Measurements from ENCODE around the gene CPNE1.

Gene CPNE1

DNA sequence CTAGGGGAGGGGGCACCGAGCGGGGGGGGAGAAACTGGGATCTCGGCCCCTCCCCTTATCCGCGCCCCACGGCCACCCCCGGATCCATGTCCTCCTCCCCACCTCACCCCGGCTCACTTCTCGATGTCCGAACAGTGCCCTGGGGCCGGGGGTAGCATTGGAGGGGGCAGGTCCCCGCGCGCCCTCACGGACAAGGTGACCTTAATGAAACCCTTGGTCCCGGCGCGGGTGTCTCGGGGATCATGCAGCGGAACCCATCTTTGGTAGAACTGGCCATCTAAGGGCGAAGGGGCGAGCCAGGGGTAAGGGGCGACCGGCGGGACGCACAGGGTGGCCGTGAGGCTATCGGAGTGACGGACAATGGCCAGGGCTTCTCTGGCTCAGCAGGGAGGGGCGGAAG is 62.7 kb downstream of the CPNE1 start:
- no peaks in the 10 kb centered on the region for H3K27me3 ChIP-seq (ENCODE audit: insufficient read depth, low read length, poor library complexity, severe bottlenecking)
- no peak overlapping the region for H3K4me3 ChIP-seq (ENCODE audit: low read length, poor library complexity, severe bottlenecking)
- no peak overlapping the region for H3K4me2 ChIP-seq (ENCODE audit: low read depth, low read length, poor library complexity, severe bottlenecking)
- H3K9me3 ChIP-seq (ENCODE audit: insufficient read depth, low read depth, low read length) = no peaks in the 10 kb centered on the region
- no peaks in the 10 kb centered on the region for H4K20me1 ChIP-seq (ENCODE audit: insufficient read depth, low read length, poor library complexity, severe bottlenecking)
- H3K9me2 ChIP-seq (replicated peaks; ENCODE audit: low read depth, low read length) = no peaks in the 10 kb centered on the region
- H3K79me2 ChIP-seq (ENCODE audit: insufficient read depth, low read length) = no peaks in the 10 kb centered on the region
- TF ChIP-seq, protein P1, sequence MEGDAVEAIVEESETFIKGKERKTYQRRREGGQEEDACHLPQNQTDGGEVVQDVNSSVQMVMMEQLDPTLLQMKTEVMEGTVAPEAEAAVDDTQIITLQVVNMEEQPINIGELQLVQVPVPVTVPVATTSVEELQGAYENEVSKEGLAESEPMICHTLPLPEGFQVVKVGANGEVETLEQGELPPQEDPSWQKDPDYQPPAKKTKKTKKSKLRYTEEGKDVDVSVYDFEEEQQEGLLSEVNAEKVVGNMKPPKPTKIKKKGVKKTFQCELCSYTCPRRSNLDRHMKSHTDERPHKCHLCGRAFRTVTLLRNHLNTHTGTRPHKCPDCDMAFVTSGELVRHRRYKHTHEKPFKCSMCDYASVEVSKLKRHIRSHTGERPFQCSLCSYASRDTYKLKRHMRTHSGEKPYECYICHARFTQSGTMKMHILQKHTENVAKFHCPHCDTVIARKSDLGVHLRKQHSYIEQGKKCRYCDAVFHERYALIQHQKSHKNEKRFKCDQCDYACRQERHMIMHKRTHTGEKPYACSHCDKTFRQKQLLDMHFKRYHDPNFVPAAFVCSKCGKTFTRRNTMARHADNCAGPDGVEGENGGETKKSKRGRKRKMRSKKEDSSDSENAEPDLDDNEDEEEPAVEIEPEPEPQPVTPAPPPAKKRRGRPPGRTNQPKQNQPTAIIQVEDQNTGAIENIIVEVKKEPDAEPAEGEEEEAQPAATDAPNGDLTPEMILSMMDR (conservative IDR thresholded peaks at IDR 0.05; ENCODE audit: low read length) = no peak
- TF ChIP-seq EZH2phosphoT487 (IDR thresholded peaks at IDR 0.05; ENCODE audit: borderline replicate concordance) = no peak
- H3F3A ChIP-seq (ENCODE audit: low read depth) = no peaks in the 10 kb centered on the region
- H2AFZ ChIP-seq (ENCODE audit: low read length) = no peak overlapping the region
- H3K36me3 ChIP-seq (ENCODE audit: insufficient read depth, low read length) = no peaks in the 10 kb centered on the region
- no peak overlapping the region for H3K9ac ChIP-seq (ENCODE audit: low read depth, low read length, poor library complexity, severe bottlenecking)
- H3K4me1 ChIP-seq (ENCODE audit: insufficient read depth, low read length, poor library complexity, severe bottlenecking) = no peaks in the 10 kb centered on the region

DNA sequence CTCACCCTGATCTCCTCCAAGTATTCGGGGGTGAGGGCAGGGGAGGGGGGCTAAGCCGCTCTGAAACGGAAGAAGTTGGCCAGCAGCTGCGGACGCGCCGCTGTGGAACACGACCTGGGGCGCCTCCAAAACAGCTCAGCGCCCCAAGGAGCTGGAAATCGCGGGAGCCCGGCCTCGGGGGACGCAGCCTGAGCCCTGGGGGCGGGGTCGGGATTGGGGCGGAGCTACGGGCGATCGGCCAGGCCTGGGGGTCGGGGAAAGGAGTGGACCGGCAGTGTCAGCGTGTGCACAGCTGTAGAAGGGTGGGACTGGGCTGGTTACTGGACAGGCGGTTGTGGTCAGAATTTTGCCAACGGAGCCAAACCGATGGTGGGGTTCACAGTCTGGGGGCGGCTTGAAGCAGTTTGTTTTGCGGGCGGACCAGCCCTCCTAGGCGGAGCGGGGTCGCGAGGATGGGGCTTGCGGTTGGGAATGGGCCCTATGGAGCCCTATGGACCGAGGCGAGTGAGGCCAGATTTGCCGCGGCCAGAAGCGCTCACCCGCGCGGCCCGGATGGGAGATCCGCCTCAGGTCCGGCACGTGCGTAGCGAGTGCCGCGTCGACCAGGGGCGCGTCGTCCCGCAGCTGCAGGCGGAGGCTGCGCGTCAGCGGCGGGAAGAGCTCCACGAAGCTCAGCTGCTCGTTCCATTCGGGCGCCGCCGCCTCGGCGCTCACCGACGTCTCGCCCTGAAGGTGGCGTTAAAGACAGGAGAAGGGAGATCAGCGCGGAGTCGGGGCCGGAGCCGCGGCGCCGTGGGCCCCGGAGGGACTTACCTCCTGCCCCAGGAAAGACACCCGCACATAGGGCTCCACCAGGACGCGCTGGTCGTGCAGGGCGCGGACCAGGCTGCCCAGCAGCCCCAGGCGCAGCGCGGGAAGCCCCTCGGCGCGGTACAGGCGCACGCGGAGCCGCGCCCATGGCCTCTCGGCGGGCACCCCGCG is 63.4 kb downstream of the CPNE1 start:
- no peaks in the 10 kb centered on the region for H3K9me2 ChIP-seq (replicated peaks; ENCODE audit: low read depth, low read length)
- no peak overlapping the region for H3K4me2 ChIP-seq (ENCODE audit: low read depth, low read length, poor library complexity, severe bottlenecking)
- H3K9ac ChIP-seq (ENCODE audit: low read depth, low read length, poor library complexity, severe bottlenecking) = no peak overlapping the region
- H2AFZ ChIP-seq (ENCODE audit: low read length) = no peak overlapping the region
- H3K27me3 ChIP-seq (ENCODE audit: insufficient read depth, low read length, poor library complexity, severe bottlenecking) = no peaks in the 10 kb centered on the region
- no peaks in the 10 kb centered on the region for H3K9me3 ChIP-seq (ENCODE audit: insufficient read depth, low read depth, low read length)
- H3K36me3 ChIP-seq (ENCODE audit: insufficient read depth, low read length) = no peaks in the 10 kb centered on the region
- no peaks in the 10 kb centered on the region for H3F3A ChIP-seq (ENCODE audit: low read depth)
- no peak overlapping the region for H3K4me3 ChIP-seq (ENCODE audit: low read length, poor library complexity, severe bottlenecking)
- no peaks in the 10 kb centered on the region for H3K4me1 ChIP-seq (ENCODE audit: insufficient read depth, low read length, poor library complexity, severe bottlenecking)
- H4K20me1 ChIP-seq (ENCODE audit: insufficient read depth, low read length, poor library complexity, severe bottlenecking) = no peaks in the 10 kb centered on the region
- no peak for TF ChIP-seq EZH2phosphoT487 (IDR thresholded peaks at IDR 0.05; ENCODE audit: borderline replicate concordance)
- TF ChIP-seq, protein P1 (conservative IDR thresholded peaks at IDR 0.05; ENCODE audit: low read length) = no peak
- H3K79me2 ChIP-seq (ENCODE audit: insufficient read depth, low read length) = no peaks in the 10 kb centered on the region

DNA sequence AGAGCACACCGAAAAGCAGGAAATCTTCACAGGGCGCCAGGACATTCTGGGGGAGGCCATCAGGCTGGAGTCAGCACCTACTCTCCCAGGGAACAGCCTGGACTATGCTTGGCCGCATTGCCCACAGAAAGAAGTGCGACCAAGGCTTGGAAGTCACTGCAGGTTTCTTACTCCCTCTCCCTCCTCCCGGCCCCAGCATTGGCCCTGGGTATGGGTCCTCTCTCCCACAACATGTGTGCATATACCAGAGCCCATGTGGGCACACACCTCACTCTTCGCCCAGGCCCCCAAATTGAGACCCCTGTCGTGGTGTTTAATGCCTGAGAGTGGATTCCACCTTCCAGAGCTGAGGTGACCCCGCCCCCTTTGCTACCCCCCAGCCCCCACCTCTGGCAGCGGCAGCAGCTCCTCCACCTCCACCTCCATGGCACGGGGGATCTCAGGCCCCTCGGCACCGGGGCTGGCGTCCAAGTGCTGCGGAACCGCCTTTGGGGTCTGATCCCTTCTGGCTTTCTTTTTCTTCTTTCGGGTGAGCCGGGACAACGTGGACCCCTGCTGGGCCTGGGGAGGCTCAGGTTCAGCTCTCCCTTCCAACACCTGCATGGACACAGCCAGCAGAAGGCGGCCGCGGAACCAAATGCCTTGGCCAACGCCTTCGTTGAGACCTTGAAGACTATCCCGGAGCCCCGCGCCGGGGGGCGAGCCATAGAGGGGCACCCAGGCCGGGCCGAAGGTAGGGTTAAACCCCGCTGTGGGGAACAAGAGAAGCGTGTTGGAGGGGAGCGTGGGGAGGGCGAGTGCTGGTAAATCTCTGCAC is 64.3 kb downstream of the CPNE1 start:
- no peaks in the 10 kb centered on the region for H3K36me3 ChIP-seq (ENCODE audit: insufficient read depth, low read length)
- H3K9ac ChIP-seq (ENCODE audit: low read depth, low read length, poor library complexity, severe bottlenecking) = no peak overlapping the region
- H2AFZ ChIP-seq (ENCODE audit: low read length) = no peak overlapping the region
- no peaks in the 10 kb centered on the region for H4K20me1 ChIP-seq (ENCODE audit: insufficient read depth, low read length, poor library complexity, severe bottlenecking)
- H3K9me3 ChIP-seq (ENCODE audit: insufficient read depth, low read depth, low read length) = no peaks in the 10 kb centered on the region
- no peaks in the 10 kb centered on the region for H3K27me3 ChIP-seq (ENCODE audit: insufficient read depth, low read length, poor library complexity, severe bottlenecking)
- no peak for TF ChIP-seq EZH2phosphoT487 (IDR thresholded peaks at IDR 0.05; ENCODE audit: borderline replicate concordance)
- no peaks in the 10 kb centered on the region for H3K79me2 ChIP-seq (ENCODE audit: insufficient read depth, low read length)
- no peaks in the 10 kb centered on the region for H3K4me1 ChIP-seq (ENCODE audit: insufficient read depth, low read length, poor library complexity, severe bottlenecking)
- H3K4me3 ChIP-seq (ENCODE audit: low read length, poor library complexity, severe bottlenecking) = no peak overlapping the region
- H3K9me2 ChIP-seq (replicated peaks; ENCODE audit: low read depth, low read length) = no peaks in the 10 kb centered on the region
- H3K4me2 ChIP-seq (ENCODE audit: low read depth, low read length, poor library complexity, severe bottlenecking) = no peak overlapping the region
- no peaks in the 10 kb centered on the region for H3F3A ChIP-seq (ENCODE audit: low read depth)
